Measurements from ENCODE around the gene STON2.

DNA sequence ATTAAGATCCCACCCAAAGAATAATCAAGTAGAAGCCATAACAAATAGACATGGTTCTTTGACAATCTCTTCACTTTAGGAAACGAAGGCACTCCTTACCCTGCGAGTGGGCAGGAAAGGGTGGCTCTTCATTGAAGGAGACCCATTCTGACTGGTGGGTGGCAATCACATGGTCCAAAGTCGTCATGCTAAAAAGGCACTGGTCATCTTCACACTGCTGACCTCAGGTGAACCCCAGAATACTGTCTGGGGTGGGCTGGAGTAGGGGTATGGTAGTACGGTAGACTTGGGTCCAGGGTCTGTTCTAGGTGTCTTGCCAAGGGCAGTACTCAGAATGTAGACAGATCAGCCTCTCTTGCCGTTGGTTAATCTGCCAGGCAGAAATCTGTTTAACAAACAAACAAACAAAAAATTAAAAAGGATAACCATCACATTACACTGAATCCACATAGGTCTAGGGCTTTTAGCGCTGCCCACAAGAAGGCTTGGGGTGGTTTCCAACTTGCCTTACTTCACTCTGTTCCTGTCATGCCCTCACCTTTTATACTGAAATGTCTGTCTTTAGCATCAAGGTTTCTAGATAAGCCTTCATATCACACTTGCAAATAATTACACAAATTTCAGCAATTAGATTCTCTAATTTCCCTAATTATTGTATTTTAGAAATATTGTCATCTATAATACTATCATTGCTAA lies 1.8 kb downstream of the STON2 start:
- TF ChIP-seq, protein P1, sequence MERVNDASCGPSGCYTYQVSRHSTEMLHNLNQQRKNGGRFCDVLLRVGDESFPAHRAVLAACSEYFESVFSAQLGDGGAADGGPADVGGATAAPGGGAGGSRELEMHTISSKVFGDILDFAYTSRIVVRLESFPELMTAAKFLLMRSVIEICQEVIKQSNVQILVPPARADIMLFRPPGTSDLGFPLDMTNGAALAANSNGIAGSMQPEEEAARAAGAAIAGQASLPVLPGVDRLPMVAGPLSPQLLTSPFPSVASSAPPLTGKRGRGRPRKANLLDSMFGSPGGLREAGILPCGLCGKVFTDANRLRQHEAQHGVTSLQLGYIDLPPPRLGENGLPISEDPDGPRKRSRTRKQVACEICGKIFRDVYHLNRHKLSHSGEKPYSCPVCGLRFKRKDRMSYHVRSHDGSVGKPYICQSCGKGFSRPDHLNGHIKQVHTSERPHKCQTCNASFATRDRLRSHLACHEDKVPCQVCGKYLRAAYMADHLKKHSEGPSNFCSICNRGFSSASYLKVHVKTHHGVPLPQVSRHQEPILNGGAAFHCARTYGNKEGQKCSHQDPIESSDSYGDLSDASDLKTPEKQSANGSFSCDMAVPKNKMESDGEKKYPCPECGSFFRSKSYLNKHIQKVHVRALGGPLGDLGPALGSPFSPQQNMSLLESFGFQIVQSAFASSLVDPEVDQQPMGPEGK (CRISPR knock-in tag; IDR thresholded peaks at IDR 0.05; ENCODE audit: borderline replicate concordance): no peak
- TF ChIP-seq, protein P2, sequence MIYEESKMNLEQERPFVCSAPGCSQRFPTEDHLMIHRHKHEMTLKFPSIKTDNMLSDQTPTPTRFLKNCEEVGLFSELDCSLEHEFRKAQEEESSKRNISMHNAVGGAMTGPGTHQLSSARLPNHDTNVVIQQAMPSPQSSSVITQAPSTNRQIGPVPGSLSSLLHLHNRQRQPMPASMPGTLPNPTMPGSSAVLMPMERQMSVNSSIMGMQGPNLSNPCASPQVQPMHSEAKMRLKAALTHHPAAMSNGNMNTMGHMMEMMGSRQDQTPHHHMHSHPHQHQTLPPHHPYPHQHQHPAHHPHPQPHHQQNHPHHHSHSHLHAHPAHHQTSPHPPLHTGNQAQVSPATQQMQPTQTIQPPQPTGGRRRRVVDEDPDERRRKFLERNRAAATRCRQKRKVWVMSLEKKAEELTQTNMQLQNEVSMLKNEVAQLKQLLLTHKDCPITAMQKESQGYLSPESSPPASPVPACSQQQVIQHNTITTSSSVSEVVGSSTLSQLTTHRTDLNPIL (CRISPR knock-in tag; IDR thresholded peaks at IDR 0.05; ENCODE audit: low read depth): no peak
- TF ChIP-seq ISL1 (CRISPR knock-in tag; IDR thresholded peaks at IDR 0.05) (no peak), ZC3H10 (CRISPR knock-in tag; IDR thresholded peaks at IDR 0.05) (no peak), CSDC2 (CRISPR knock-in tag; IDR thresholded peaks at IDR 0.05) (no peak), ZFP30 (CRISPR knock-in tag; IDR thresholded peaks at IDR 0.05) (no peak)

All from SK-N-SH treated with all-trans-retinoic acid at 6 μM for 48 hours (cell line).